Measurements from ENCODE around the gene MAGEA2B.

- no peak for TF ChIP-seq CTCF (IDR thresholded peaks at IDR 0.05)
- no peak for TF ChIP-seq POLR2A (IDR thresholded peaks at IDR 0.05)
Measured at GRCh38 chrX:152738560-152738959, 24.1 kb downstream of the MAGEA2B start.

All from thyroid gland (tissue), 4 donors.